OCI-LY7 (cell line): ENCODE data around the gene NPBWR2.
A peak's percentile ranks its signal among the peaks of the same experiment; 100 is the strongest.

Experiments
- EZH2phosphoT487 ChIP-seq: fragments of 200-600 bp; sonication (generic); IDR thresholded peaks from 2 replicates; pipeline ENCODE4 v1.6.1; 2018; ENCODE audit warnings: low read depth, borderline replicate concordance, mild to moderate bottlenecking, mixed run types, antibody characterized with exemption, low read length, moderate library complexity, mixed read lengths
- TF ChIP-seq, protein P1 (sequence below): fragments of 200-600 bp; sonication (generic); conservative IDR thresholded peaks from 2 replicates; pipeline ENCODE4 v1.5.1; 2014; ENCODE audit warnings: mild to moderate bottlenecking, antibody characterized with exemption, low read length, moderate library complexity, mixed read lengths

GRCh38 chr20:64069614-64070243 is 37.6 kb downstream of the NPBWR2 start:
- TF ChIP-seq, protein P1, sequence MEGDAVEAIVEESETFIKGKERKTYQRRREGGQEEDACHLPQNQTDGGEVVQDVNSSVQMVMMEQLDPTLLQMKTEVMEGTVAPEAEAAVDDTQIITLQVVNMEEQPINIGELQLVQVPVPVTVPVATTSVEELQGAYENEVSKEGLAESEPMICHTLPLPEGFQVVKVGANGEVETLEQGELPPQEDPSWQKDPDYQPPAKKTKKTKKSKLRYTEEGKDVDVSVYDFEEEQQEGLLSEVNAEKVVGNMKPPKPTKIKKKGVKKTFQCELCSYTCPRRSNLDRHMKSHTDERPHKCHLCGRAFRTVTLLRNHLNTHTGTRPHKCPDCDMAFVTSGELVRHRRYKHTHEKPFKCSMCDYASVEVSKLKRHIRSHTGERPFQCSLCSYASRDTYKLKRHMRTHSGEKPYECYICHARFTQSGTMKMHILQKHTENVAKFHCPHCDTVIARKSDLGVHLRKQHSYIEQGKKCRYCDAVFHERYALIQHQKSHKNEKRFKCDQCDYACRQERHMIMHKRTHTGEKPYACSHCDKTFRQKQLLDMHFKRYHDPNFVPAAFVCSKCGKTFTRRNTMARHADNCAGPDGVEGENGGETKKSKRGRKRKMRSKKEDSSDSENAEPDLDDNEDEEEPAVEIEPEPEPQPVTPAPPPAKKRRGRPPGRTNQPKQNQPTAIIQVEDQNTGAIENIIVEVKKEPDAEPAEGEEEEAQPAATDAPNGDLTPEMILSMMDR = peak; percentile 78
- TF ChIP-seq EZH2phosphoT487 = no peak
